ENCODE data around the gene PRR14.
"Not testable (repeated sequence)": the region's sequence is repeated elsewhere in the genome, so short reads cannot be mapped to it uniquely, and the experiment has no call there.

Gene PRR14

DNA sequence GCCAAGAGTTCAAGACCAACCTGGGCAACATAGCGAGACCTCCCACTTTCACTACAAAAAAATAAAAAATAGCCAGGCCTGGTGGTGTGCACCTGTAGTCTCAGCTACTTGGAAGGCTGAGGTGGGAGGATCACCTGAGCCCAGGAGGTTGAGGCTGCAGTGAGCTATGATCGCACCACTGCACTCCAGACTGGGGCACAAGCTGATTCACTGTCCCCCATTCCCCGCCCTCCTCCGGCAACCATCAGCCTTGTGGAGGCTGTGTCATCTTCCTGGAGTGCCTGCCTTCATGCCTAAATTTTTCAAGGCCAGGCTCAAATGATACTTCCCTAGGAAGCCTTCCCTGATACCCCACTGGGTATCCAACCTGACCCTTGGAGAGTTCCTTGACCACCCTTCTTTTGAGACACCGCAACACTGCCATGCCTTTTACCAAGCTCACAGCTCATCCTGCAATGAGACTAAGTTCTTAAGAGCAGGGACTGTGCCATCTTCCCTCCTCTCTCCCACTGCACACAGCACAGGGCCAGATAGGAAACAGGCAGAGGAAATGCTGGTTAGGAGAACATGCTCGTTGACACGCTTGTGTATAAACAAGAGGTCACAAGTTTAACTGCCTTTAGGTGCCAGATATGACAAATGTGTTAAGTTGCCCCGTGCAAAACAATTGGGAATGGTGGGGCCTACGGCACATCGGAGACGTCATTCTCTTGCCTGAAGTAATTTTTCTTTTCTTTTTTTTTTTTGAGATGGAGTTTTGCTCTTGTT, 44.4 kb downstream of the PRR14 start:
- in situ Hi-C loops (cut with HindIII; ENCODE audit: low pct_unique_long_range_greater_than_20kb, low sequenced_read_pairs) = no loop called here
- TF ChIP-seq JUND (IDR thresholded peaks at IDR 0.05; ENCODE audit: low read depth) = no peak
- no peak for DNase-seq (ENCODE audit: low read depth in 1 of 2, low spot score in 1 of 2)

DNA sequence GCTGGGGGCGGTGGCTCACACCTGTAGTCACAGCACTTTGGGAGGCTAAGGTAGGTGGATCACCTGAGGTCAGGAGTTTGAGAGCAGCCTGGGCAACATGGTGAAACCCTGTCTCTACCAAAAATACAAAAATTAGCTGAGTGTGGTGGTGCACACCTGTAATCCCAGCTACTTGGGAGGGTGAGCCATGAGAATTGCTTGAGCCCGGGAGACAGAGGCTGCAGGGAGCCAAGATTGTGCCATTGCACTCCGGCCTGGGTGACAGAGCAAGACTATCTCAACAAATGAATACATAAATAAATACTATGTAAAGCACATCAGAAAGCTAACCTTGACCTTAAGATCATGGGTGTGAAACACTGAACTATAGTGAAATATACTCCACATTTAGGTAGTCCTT, 45.9 kb downstream of the PRR14 start:
- DNase-seq (ENCODE audit: low read depth in 1 of 2, low spot score in 1 of 2); in situ Hi-C loops (cut with HindIII; ENCODE audit: low pct_unique_long_range_greater_than_20kb, low sequenced_read_pairs): not testable (repeated sequence)

DNA sequence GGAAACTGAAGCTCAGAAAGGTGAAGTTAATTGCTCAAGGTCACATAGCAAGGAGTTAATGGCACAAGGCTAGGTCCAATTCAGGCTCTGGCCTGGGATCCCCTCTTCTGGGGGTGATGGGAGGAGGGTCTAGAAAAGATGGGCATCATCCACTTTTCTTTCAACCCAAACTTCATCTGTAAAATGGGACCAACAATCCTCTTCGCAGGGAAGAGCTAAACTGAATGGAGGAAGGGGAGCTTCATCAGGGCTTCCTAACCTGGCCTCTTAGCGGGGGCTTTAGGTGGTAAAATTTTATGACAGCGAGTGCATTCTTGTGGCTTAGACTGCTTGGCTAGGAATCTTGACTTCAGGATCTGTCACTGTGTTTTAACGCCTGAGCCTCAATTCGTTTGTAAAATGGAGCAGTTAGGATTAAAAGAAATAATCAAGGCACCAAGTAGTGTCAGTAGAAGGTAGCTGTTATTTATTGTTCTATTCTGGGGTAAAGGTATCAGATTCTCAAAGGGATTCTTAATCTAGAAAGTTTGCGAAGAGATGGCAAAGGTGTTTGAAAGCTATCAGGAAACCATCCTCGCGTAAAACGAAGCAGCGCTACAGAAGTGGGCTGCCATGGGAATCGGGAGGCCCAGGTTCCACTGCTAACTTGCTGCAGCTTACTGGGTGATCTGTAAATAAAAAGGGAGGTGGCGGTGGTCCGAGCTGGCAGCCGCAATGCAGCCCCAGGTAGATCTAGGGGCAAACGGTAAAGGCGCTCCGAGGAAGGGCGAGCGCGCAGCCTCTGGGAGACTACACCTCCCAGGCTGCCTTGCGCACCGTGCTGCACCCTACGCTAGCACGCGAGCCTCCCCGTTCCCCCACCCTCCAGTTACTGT, 46.7 kb downstream of the PRR14 start:
- no peak for TF ChIP-seq JUND (IDR thresholded peaks at IDR 0.05; ENCODE audit: low read depth)
- peak in 1 of 2 experiments; percentile 88 for DNase-seq (ENCODE audit: low read depth in 1 of 2, low spot score in 1 of 2)
- in situ Hi-C loops (cut with HindIII; ENCODE audit: low pct_unique_long_range_greater_than_20kb, low sequenced_read_pairs) = no loop called here

DNA sequence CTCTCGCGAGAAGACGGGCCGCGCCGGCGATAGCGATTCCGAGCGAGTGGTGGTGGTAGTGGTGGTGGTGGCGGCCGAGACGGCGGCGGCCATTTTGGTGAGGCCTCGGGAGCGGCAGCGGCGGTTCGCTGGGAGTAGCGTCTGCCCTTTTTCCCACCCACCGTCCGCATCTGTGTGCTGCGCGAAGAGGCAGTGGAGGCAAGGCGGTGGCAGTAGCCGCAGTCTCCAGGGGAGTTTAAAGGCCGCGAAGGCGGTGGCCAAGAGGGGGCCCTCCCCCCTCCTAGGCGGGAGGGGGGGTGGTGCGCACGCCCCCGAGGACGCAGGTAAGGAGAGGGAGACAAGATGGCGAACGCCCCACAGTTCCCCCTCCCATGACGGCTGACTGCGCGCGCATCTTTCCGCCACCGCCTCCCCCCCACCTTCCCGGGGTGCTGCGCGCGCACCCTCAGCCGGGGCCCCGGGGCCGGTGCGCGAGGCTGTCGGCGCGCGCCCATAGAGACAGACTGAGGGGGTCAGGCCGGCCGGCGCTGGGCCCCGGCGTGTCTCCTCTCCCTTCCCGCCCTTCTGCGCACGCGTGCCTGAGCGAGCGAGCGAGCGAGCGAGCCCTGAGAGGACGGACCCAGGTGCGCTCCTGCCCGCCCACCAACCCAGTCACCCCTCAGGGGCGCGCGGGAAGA, 47.5 kb downstream of the PRR14 start:
- DNase-seq (ENCODE audit: low read depth in 1 of 2, low spot score in 1 of 2) = peak; percentile 93 to 99
- no peak for TF ChIP-seq JUND (IDR thresholded peaks at IDR 0.05; ENCODE audit: low read depth)
- in situ Hi-C loops (cut with HindIII; ENCODE audit: low pct_unique_long_range_greater_than_20kb, low sequenced_read_pairs) = no loop called here

DNA sequence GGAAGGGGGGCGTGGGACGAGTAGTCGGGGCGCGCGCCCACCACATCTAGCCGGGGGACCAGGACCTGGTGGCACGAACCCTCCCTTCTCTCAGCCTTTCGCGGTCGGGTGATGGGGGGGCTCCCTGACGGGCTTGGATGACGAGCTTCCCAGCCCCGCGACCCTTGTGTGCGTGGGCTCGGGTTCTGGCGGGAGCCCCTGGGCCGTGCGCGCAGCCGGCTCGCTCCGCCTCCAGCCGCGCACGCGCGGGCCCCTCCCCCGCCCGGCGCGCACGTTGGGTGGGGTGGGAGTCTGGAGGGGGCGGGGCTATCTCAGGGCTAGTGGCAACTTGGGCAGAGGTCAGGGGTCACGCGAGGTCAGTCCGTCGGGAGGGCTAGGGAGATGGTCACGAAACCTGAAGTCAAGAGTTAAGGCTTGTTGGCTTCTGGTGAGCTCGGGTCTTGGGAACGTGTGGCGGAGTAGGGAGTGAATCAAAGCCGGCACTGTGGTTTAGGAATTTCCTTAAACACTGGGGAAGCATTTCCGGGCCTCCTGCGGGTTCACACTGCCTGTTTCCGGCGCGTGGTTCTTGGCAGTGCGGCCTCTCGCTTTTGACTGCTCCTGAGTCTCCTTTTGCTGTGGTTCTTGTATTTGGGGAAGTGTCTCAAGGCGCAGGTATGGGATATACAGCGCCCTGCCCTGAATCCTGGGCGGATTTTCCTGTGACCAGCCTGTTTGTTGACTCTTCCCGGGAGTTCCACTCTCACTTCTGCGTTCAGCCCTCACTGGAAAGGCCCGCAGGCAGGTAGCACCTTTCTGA, 48.3 kb downstream of the PRR14 start, which contains the start of gene SRCAP:
SRCAP (plus strand) TSS at position 356 of the 799 bp plus-strand sequence. CDS start 1,654 bp downstream, outside the sequence.
- in situ Hi-C loops (cut with HindIII; ENCODE audit: low pct_unique_long_range_greater_than_20kb, low sequenced_read_pairs) = no loop called here
- peak; percentile 85 to 88 for DNase-seq (ENCODE audit: low read depth in 1 of 2, low spot score in 1 of 2)
- no peak for TF ChIP-seq JUND (IDR thresholded peaks at IDR 0.05; ENCODE audit: low read depth)

DNA sequence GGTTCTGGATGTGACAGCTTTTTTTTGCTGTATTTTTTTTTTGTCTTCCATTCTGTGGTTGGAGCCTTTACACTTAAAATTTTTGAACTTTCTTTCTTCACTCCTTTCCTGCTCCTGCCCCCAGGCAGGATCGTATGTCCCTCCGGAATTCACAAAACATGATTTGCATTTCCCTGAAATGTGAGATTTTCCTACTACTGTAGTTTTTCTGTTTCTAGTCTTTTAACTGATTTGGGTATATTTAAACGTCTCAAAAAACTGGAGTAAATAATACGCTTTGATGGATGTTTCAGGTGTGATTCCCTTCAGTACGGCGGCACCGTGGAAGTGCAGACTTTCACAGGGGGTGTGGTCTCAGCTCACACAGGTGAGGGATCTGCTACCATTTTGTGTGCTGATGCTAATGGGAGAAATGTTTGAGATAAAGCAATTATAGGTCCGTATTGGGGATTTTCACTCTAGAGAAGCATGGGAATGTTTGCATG, 48.9 kb downstream of the PRR14 start:
- no peak for TF ChIP-seq JUND (IDR thresholded peaks at IDR 0.05; ENCODE audit: low read depth)
- in situ Hi-C loops (cut with HindIII; ENCODE audit: low pct_unique_long_range_greater_than_20kb, low sequenced_read_pairs) = no loop called here
- DNase-seq (ENCODE audit: low read depth in 1 of 2, low spot score in 1 of 2) = no peak

DNA sequence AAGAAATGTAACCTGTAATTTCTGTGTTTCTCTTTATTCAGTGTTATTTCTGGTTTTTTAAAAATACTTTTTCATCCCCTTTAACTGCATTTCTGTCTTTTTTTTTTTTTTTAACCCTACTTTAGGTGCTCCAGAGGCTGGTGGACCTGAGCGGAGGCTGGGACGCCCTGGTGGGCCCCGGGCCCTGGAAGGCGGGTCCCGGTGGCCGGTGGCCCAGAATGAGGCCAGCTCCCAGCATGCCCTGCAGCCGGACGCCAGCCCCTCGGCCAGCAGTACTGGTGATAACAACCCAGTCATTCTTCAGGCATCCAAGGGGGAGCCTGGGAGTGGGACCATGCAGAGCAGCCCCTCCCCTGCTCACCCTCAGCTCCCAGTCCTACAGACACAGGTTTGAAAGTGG, 49.7 kb downstream of the PRR14 start:
- TF ChIP-seq JUND (IDR thresholded peaks at IDR 0.05; ENCODE audit: low read depth) = no peak
- in situ Hi-C loops (cut with HindIII; ENCODE audit: low pct_unique_long_range_greater_than_20kb, low sequenced_read_pairs) = no loop called here
- no peak for DNase-seq (ENCODE audit: low read depth in 1 of 2, low spot score in 1 of 2)

DNA sequence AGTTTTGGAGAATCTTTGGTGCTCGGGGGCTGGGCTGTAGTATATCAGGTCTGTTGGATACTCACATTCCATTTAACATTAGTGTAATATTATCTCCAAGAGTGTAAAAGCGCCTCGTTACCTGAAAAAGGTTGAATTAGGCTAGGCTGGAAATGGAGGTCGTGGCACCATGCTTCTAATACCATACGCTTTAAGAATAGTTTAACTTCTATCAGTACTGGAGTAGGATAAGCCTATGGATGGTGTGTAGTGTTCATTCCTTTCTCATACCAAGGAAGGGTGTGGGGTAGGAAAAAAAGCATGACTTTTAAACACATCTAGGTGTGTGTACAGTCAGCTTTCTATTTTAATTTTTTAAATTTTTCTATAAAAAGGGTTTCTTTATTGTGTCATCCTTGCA, 50.2 kb downstream of the PRR14 start:
- no peak for TF ChIP-seq JUND (IDR thresholded peaks at IDR 0.05; ENCODE audit: low read depth)
- in situ Hi-C loops (cut with HindIII; ENCODE audit: low pct_unique_long_range_greater_than_20kb, low sequenced_read_pairs) = no loop called here
- DNase-seq (ENCODE audit: low read depth in 1 of 2, low spot score in 1 of 2) = no peak

DNA sequence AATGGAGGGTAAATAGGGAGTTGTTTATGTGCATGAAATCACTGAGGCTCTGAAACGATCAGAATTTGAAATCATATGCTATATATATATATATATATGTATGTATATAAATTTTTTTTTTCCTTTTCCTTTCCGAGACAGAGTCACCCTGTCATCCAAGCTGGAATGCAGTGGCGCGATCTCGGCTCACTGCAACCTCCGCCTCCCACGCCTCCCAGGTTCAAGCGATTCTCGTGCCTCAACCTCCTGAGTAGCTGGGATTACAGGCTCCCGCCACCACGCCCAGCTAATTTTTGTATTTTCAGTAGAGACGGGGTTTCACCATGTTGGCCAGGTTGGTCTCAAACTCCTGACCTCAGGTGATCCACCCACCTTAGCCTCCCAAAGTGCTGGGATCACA, 52.3 kb downstream of the PRR14 start:
- in situ Hi-C loops (cut with HindIII; ENCODE audit: low pct_unique_long_range_greater_than_20kb, low sequenced_read_pairs); DNase-seq (ENCODE audit: low read depth in 1 of 2, low spot score in 1 of 2): not testable (repeated sequence)

DNA sequence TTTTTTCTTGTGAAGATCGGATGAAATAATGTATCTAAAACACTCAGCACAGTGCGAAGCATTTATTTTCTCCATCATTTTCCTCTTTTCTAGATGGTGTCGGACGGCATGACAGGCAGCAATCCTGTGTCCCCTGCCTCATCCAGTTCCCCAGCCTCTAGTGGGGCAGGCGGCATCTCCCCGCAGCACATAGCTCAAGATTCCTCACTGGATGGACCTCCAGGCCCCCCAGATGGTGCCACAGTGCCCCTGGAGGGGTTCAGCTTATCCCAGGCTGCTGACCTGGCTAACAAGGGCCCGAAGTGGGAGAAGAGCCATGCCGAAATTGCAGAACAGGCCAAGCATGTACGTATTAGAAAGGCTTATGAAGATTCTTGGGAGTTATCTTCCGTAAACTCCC, 53.2 kb downstream of the PRR14 start:
- in situ Hi-C loops (cut with HindIII; ENCODE audit: low pct_unique_long_range_greater_than_20kb, low sequenced_read_pairs) = no loop called here
- no peak for TF ChIP-seq JUND (IDR thresholded peaks at IDR 0.05; ENCODE audit: low read depth)
- DNase-seq (ENCODE audit: low read depth in 1 of 2, low spot score in 1 of 2) = no peak
